ENCODE data around the gene PHLDA3. TPM values are rescaled to one million over a fixed set of nuclear protein-coding genes. Genes with fewer than 3 reads are reported as not detected.
A peak's percentile ranks its signal among the peaks of the same experiment; 100 is the strongest.
"Not testable (repeated sequence)": the region's sequence is repeated elsewhere in the genome, so short reads cannot be mapped to it uniquely, and the experiment has no call there.

Gene PHLDA3
- polyA plus RNA-seq, 3 donors from 2014 or later = 0.62 to 10.8 TPM; not detected in 1

GRCh38 chr1:201499795-201500669, 31.0 kb upstream of the PHLDA3 start:
- H3K27me3 Mint-ChIP-seq (ENCODE audit: low read depth in 3 of 3) = peaks cover 0 to 2% (median 0%) of the 10 kb centered on the region in 3 donors
- H3K4me3 Mint-ChIP-seq = no peak overlapping the region
- no peak for DNase-seq
- H3K36me3 Mint-ChIP-seq = peaks cover 0 to 4% (median 0%) of the 10 kb centered on the region in 3 donors
- H3K27ac Mint-ChIP-seq = peak overlapping the region in 1 of 6 donors; percentile 45
- peaks cover 4 to 11% of the 10 kb centered on the region in 2 donors for H3K4me1 Mint-ChIP-seq
- H3K9me3 Mint-ChIP-seq = no peaks in the 10 kb centered on the region

- H3K9me3 Mint-ChIP-seq = no peaks in the 10 kb centered on the region
- DNase-seq = no peak
Measured at GRCh38 chr1:201499191-201499590, 30.2 kb upstream of the PHLDA3 start.

GRCh38 chr1:201498621-201499020, 29.6 kb upstream of the PHLDA3 start:
- Mint-ChIP-seq H3K36me3 (peaks cover 5 to 18% (median 11%) of the 10 kb centered on the region in 3 donors), H3K9me3 (no peaks in the 10 kb centered on the region), H3K27ac (no peak overlapping the region), H3K4me3 (no peak overlapping the region), H3K27me3 (ENCODE audit: low read depth in 3 of 3) (peaks cover 0 to 3% (median 0%) of the 10 kb centered on the region in 3 donors), H3K4me1 (peaks cover 3% of the 10 kb centered on the region in 2 donors)
- no peak for DNase-seq

More at GRCh38 chr1:201499191-201499590, 30.2 kb upstream of the PHLDA3 start:
- H3K4me3 Mint-ChIP-seq = no peak overlapping the region
- H3K27me3 Mint-ChIP-seq (ENCODE audit: low read depth in 3 of 3) = peaks cover 0 to 2% (median 0%) of the 10 kb centered on the region in 3 donors
- peaks cover 3 to 9% of the 10 kb centered on the region in 2 donors for H3K4me1 Mint-ChIP-seq
- peaks cover 5 to 12% (median 5%) of the 10 kb centered on the region in 3 donors for H3K36me3 Mint-ChIP-seq
- no peak overlapping the region for H3K27ac Mint-ChIP-seq

GRCh38 chr1:201497935-201498509, 29.0 kb upstream of the PHLDA3 start:
- DNase-seq = no peak
- peaks cover 0 to 3% (median 0%) of the 10 kb centered on the region in 3 donors for H3K27me3 Mint-ChIP-seq (ENCODE audit: low read depth in 3 of 3)
- H3K4me1 Mint-ChIP-seq = peaks cover 0 to 3% of the 10 kb centered on the region in 2 donors
- no peak overlapping the region for H3K27ac Mint-ChIP-seq
- no peaks in the 10 kb centered on the region for H3K9me3 Mint-ChIP-seq
- peaks cover 8 to 23% (median 17%) of the 10 kb centered on the region in 3 donors for H3K36me3 Mint-ChIP-seq
- H3K4me3 Mint-ChIP-seq = no peak overlapping the region

- H3K36me3 Mint-ChIP-seq = peaks cover 13 to 33% (median 25%) of the 10 kb centered on the region in 3 donors
- peaks cover 0 to 3% (median 0%) of the 10 kb centered on the region in 3 donors for H3K27me3 Mint-ChIP-seq (ENCODE audit: low read depth in 3 of 3)
- peaks cover 0 to 4% of the 10 kb centered on the region in 2 donors for H3K4me1 Mint-ChIP-seq
- H3K4me3 Mint-ChIP-seq = no peak overlapping the region
- no peak for DNase-seq
- H3K27ac Mint-ChIP-seq = no peak overlapping the region
- H3K9me3 Mint-ChIP-seq = no peaks in the 10 kb centered on the region
Measured at GRCh38 chr1:201496296-201496690, 27.3 kb upstream of the PHLDA3 start.

GRCh38 chr1:201495551-201496295, 26.7 kb upstream of the PHLDA3 start:
- no peak for DNase-seq
- Mint-ChIP-seq H3K4me3 (no peak overlapping the region), H3K27me3 (ENCODE audit: low read depth in 3 of 3) (peaks cover 0 to 3% (median 0%) of the 10 kb centered on the region in 3 donors), H3K9me3 (no peaks in the 10 kb centered on the region), H3K27ac (no peak overlapping the region), H3K36me3 (peaks cover 14 to 34% (median 25%) of the 10 kb centered on the region in 3 donors), H3K4me1 (peaks cover 0 to 10% of the 10 kb centered on the region in 2 donors)

GRCh38 chr1:201493757-201494617, 25.0 kb upstream of the PHLDA3 start:
- Mint-ChIP-seq H3K36me3 (peaks cover 14 to 41% (median 27%) of the 10 kb centered on the region in 3 donors), H3K27me3 (ENCODE audit: low read depth in 3 of 3) (peaks cover 0 to 3% (median 0%) of the 10 kb centered on the region in 3 donors), H3K4me3 (no peak overlapping the region), H3K9me3 (no peaks in the 10 kb centered on the region), H3K4me1 (peaks cover 3 to 15% of the 10 kb centered on the region in 2 donors), H3K27ac (no peak overlapping the region)
- no peak for DNase-seq

GRCh38 chr1:201493026-201493656, 24.2 kb upstream of the PHLDA3 start:
- H3K27ac Mint-ChIP-seq; H3K4me3 Mint-ChIP-seq; H3K9me3 Mint-ChIP-seq; H3K27me3 Mint-ChIP-seq (ENCODE audit: low read depth in 3 of 3); DNase-seq: not testable (repeated sequence)
- Mint-ChIP-seq H3K36me3 (peaks cover 19 to 49% (median 34%) of the 10 kb centered on the region in 3 donors), H3K4me1 (peaks cover 3 to 15% of the 10 kb centered on the region in 2 donors)

GRCh38 chr1:201491896-201492511, 23.0 kb upstream of the PHLDA3 start:
- H3K4me3 Mint-ChIP-seq = no peak overlapping the region
- H3K27me3 Mint-ChIP-seq (ENCODE audit: low read depth in 3 of 3) = peaks cover 0 to 3% (median 0%) of the 10 kb centered on the region in 3 donors
- peaks cover 22 to 53% (median 34%) of the 10 kb centered on the region in 3 donors for H3K36me3 Mint-ChIP-seq
- no peaks in the 10 kb centered on the region for H3K9me3 Mint-ChIP-seq
- H3K27ac Mint-ChIP-seq = peak overlapping the region in 1 of 6 donors; percentile 16
- no peak for DNase-seq
- peaks cover 3 to 15% of the 10 kb centered on the region in 2 donors for H3K4me1 Mint-ChIP-seq

GRCh38 chr1:201490708-201491131, 21.7 kb upstream of the PHLDA3 start:
- H3K27me3 Mint-ChIP-seq (ENCODE audit: low read depth in 3 of 3) = peaks cover 0 to 3% (median 0%) of the 10 kb centered on the region in 3 donors
- DNase-seq = no peak
- H3K27ac Mint-ChIP-seq = peak overlapping the region in 1 of 6 donors; percentile 4
- peaks cover 22 to 55% (median 34%) of the 10 kb centered on the region in 3 donors for H3K36me3 Mint-ChIP-seq
- H3K9me3 Mint-ChIP-seq = no peaks in the 10 kb centered on the region
- no peak overlapping the region for H3K4me3 Mint-ChIP-seq
- H3K4me1 Mint-ChIP-seq = peaks cover 3 to 15% of the 10 kb centered on the region in 2 donors

- Mint-ChIP-seq H3K9me3 (no peaks in the 10 kb centered on the region), H3K27me3 (ENCODE audit: low read depth in 3 of 3) (peaks cover 0 to 1% (median 0%) of the 10 kb centered on the region in 3 donors), H3K36me3 (peaks cover 22 to 58% (median 32%) of the 10 kb centered on the region in 3 donors), H3K27ac (no peak overlapping the region), H3K4me1 (peaks cover 3 to 15% of the 10 kb centered on the region in 2 donors), H3K4me3 (no peak overlapping the region)
- no peak for DNase-seq
Measured at GRCh38 chr1:201489643-201490261, 20.8 kb upstream of the PHLDA3 start.
